GM23248 (cell line): ENCODE data around the gene SYNGR2. TPM values are rescaled to one million over a fixed set of nuclear protein-coding genes. Genes with fewer than 3 reads are reported as not detected.

ENCODE experiments used
- DNase-seq: peaks from one replicate; pipeline ENCODE4 v3.0.0-alpha.2; 2015
- H2AFZ ChIP-seq: fragments of 200-600 bp; sonication (generic); 2 replicates; pipeline ENCODE4 v1.6.1; 2016; ENCODE audit warnings: antibody characterized with exemption
- H3F3A ChIP-seq: fragments of 200-600 bp; sonication (generic); 2 replicates; pipeline ENCODE4 v1.6.1; 2016; ENCODE audit warnings: mild to moderate bottlenecking, antibody characterized with exemption, mixed run types; ENCODE audit not compliant: insufficient read depth
- H3K27ac ChIP-seq: fragments of 200-600 bp; sonication (generic); 2 replicates; pipeline ENCODE4 v1.5.1; 2016; ENCODE audit warnings: mild to moderate bottlenecking
- H3K27me3 ChIP-seq: fragments of 200-600 bp; sonication (generic); replicated peaks from 2 replicates; pipeline ENCODE4 v1.6.1; 2016; ENCODE audit warnings: mild to moderate bottlenecking; ENCODE audit not compliant: insufficient read depth
- H3K36me3 ChIP-seq: fragments of 200-600 bp; sonication (generic); 2 replicates; pipeline ENCODE4 v1.6.1; 2016; ENCODE audit warnings: low read depth, mild to moderate bottlenecking
- H3K4me1 ChIP-seq: fragments of 200-600 bp; sonication (generic); 2 replicates; pipeline ENCODE4 v1.6.1; 2016; ENCODE audit warnings: mild to moderate bottlenecking; ENCODE audit not compliant: insufficient read depth
- H3K4me2 ChIP-seq: fragments of 200-600 bp; sonication (generic); one replicate; pipeline ENCODE4 v1.6.1; 2016; ENCODE audit warnings: mild to moderate bottlenecking; ENCODE audit not compliant: unreplicated experiment
- H3K4me3 ChIP-seq: fragments of 200-600 bp; sonication (generic); 2 replicates; pipeline ENCODE4 v1.5.1; 2016; ENCODE audit warnings: mild to moderate bottlenecking
- H3K79me2 ChIP-seq: fragments of 200-600 bp; sonication (generic); 2 replicates; pipeline ENCODE4 v1.6.1; 2016; ENCODE audit warnings: mild to moderate bottlenecking; ENCODE audit not compliant: insufficient read depth
- H3K9ac ChIP-seq: fragments of 200-600 bp; sonication (generic); 2 replicates; pipeline ENCODE4 v1.6.1; 2016; ENCODE audit warnings: mild to moderate bottlenecking
- H3K9me2 ChIP-seq: fragments of 200-600 bp; sonication (generic); 2 replicates; pipeline ENCODE4 v1.6.1; 2016; ENCODE audit warnings: mixed run types, mild to moderate bottlenecking, moderate library complexity; ENCODE audit not compliant: insufficient read depth
- H3K9me3 ChIP-seq: fragments of 200-600 bp; sonication (generic); one replicate; pipeline ENCODE4 v1.6.1; 2017; ENCODE audit warnings: low read depth
- H4K20me1 ChIP-seq: fragments of 200-600 bp; sonication (generic); 2 replicates; pipeline ENCODE4 v1.6.0; 2016; ENCODE audit not compliant: insufficient read depth
- EZH2 ChIP-seq: fragments of 200-600 bp; sonication (generic); IDR thresholded peaks from 2 replicates; pipeline ENCODE4 v1.6.1; 2018; ENCODE audit warnings: antibody characterized with exemption, mild to moderate bottlenecking; ENCODE audit not compliant: insufficient read depth, poor library complexity, severe bottlenecking
- EZH2phosphoT487 ChIP-seq: fragments of 200-600 bp; sonication (generic); IDR thresholded peaks from 2 replicates; pipeline ENCODE4 v1.6.1; 2018; ENCODE audit warnings: antibody characterized with exemption, moderate library complexity, mild to moderate bottlenecking, low read depth; ENCODE audit not compliant: insufficient read depth
- WGBS, 2 experiments: methylation state at CpG; one replicate each; pipeline ENCODE4 v1.1.6; 2015 to 2017; ENCODE audit warnings: low lambda C conversion rate in 2 of 2, low coverage in 1 of 2; ENCODE audit errors: missing lambda C conversion rate in 2 of 2; 5-methylcytosine and 5-hydroxymethylcytosine counted together
- in situ Hi-C: fragments of 300-500 bp; cut with MboI; formaldehyde crosslinking; loops from 2 replicates; pipeline ENCODE4 v1.15.0; 2020
- polyA plus RNA-seq: library from polyadenylated mRNA; unstranded; fragments of >200 nt; fragmentation: Nextera tagmentation; extraction: Ambion mirVana; gene quantifications from 2 replicates; pipeline ENCODE4 v1.2.1, GENCODE V29; 2016
- total RNA-seq: library from RNA; depleted of rRNA; stranded (reverse); fragments of >200 nt; shearing (Covaris generic); gene quantifications from 2 replicates; pipeline ENCODE4 v1.2.3, GENCODE V29; 2014

The SYNGR2 gene
- total and polyA plus RNA-seq, 2 experiments from 2014 or later, result 6.2 to 19.3 TPM

- Histone ChIP-seq H3K27me3 (no peaks in the 10 kb centered on the region), H3K79me2 (no peaks in the 10 kb centered on the region), H2AFZ (no peak overlapping the region), H3K9me2 (no peaks in the 10 kb centered on the region), H4K20me1 (no peaks in the 10 kb centered on the region), H3K4me1 (no peaks in the 10 kb centered on the region), H3K27ac (no peak overlapping the region), H3K9ac (no peak overlapping the region), H3K36me3 (no peaks in the 10 kb centered on the region), H3K9me3 (no peaks in the 10 kb centered on the region), H3K4me2 (no peak overlapping the region), H3F3A (no peaks in the 10 kb centered on the region), H3K4me3 (no peak overlapping the region)
- TF ChIP-seq EZH2phosphoT487, result no peak
- TF ChIP-seq EZH2, result no peak
- WGBS, 2 experiments, result 91 to 92% methylated on average over 12 to 14 of the region's 14 CpGs
- in situ Hi-C loops, result no loop called here
- no peak for DNase-seq
Observed at GRCh38 chr17:78175643-78175981, 7.2 kb downstream of the SYNGR2 start.

GRCh38 chr17:78176548-78177025, 8.2 kb downstream of the SYNGR2 start:
- no peaks in the 10 kb centered on the region for H3K79me2 ChIP-seq
- no peak overlapping the region for H3K9ac ChIP-seq
- H3K4me2 ChIP-seq, result no peak overlapping the region
- no peaks in the 10 kb centered on the region for H3K4me1 ChIP-seq
- DNase-seq, result peak; percentile 67
- H3K9me2 ChIP-seq, result no peaks in the 10 kb centered on the region
- 38 to 47% methylated on average over 13 to 14 of the region's 14 CpGs for WGBS, 2 experiments
- no peaks in the 10 kb centered on the region for H4K20me1 ChIP-seq
- no peak overlapping the region for H3K27ac ChIP-seq
- no peaks in the 10 kb centered on the region for H3F3A ChIP-seq
- no peak for TF ChIP-seq EZH2phosphoT487
- TF ChIP-seq EZH2, result no peak
- no peaks in the 10 kb centered on the region for H3K27me3 ChIP-seq
- no peaks in the 10 kb centered on the region for H3K36me3 ChIP-seq
- in situ Hi-C loops, result no loop called here
- H3K4me3 ChIP-seq, result no peak overlapping the region
- H3K9me3 ChIP-seq, result no peaks in the 10 kb centered on the region
- no peak overlapping the region for H2AFZ ChIP-seq

- no peaks in the 10 kb centered on the region for H3K79me2 ChIP-seq
- in situ Hi-C loops, result no loop called here
- no peaks in the 10 kb centered on the region for H3K36me3 ChIP-seq
- H3K27me3 ChIP-seq, result no peaks in the 10 kb centered on the region
- H3K4me2 ChIP-seq, result no peak overlapping the region
- H3K4me3 ChIP-seq, result no peak overlapping the region
- H3F3A ChIP-seq, result no peaks in the 10 kb centered on the region
- H3K4me1 ChIP-seq, result no peaks in the 10 kb centered on the region
- no peak overlapping the region for H3K27ac ChIP-seq
- no peak overlapping the region for H3K9ac ChIP-seq
- 91 to 92% methylated on average over 17 of the region's 17 CpGs for WGBS, 2 experiments
- TF ChIP-seq EZH2phosphoT487, result no peak
- no peak for TF ChIP-seq EZH2
- peak; percentile 52 for DNase-seq
- H3K9me3 ChIP-seq, result no peaks in the 10 kb centered on the region
- no peak overlapping the region for H2AFZ ChIP-seq
- no peaks in the 10 kb centered on the region for H4K20me1 ChIP-seq
- no peaks in the 10 kb centered on the region for H3K9me2 ChIP-seq
Observed at GRCh38 chr17:78179372-78179771, 11.0 kb downstream of the SYNGR2 start.

- DNase-seq, result no peak
- Histone ChIP-seq H3K9ac (no peak overlapping the region), H3K4me1 (no peaks in the 10 kb centered on the region), H3K36me3 (no peaks in the 10 kb centered on the region), H3K27me3 (no peaks in the 10 kb centered on the region), H3K4me2 (no peak overlapping the region), H3K9me2 (no peaks in the 10 kb centered on the region), H3K9me3 (no peaks in the 10 kb centered on the region), H3F3A (no peaks in the 10 kb centered on the region), H3K27ac (no peak overlapping the region), H2AFZ (no peak overlapping the region), H4K20me1 (no peaks in the 10 kb centered on the region), H3K79me2 (no peaks in the 10 kb centered on the region), H3K4me3 (no peak overlapping the region)
- 94 to 96% methylated on average over 14 of the region's 14 CpGs for WGBS, 2 experiments
- TF ChIP-seq EZH2phosphoT487, result no peak
- TF ChIP-seq EZH2, result no peak
- in situ Hi-C loops, result no loop called here
Observed at GRCh38 chr17:78180083-78180482, 11.7 kb downstream of the SYNGR2 start.

- 87 to 93% methylated on average over 2 of the region's 2 CpGs for WGBS, 2 experiments
- no peak for DNase-seq
- H3K79me2 ChIP-seq, result no peaks in the 10 kb centered on the region
- H4K20me1 ChIP-seq, result no peaks in the 10 kb centered on the region
- no peak overlapping the region for H2AFZ ChIP-seq
- no peak overlapping the region for H3K9ac ChIP-seq
- no peak overlapping the region for H3K4me2 ChIP-seq
- in situ Hi-C loops, result no loop called here
- H3K4me3 ChIP-seq, result no peak overlapping the region
- no peaks in the 10 kb centered on the region for H3K9me2 ChIP-seq
- TF ChIP-seq EZH2phosphoT487, result no peak
- no peak for TF ChIP-seq EZH2
- no peaks in the 10 kb centered on the region for H3K9me3 ChIP-seq
- no peaks in the 10 kb centered on the region for H3F3A ChIP-seq
- no peaks in the 10 kb centered on the region for H3K27me3 ChIP-seq
- no peaks in the 10 kb centered on the region for H3K4me1 ChIP-seq
- no peak overlapping the region for H3K27ac ChIP-seq
- H3K36me3 ChIP-seq, result no peaks in the 10 kb centered on the region
Observed at GRCh38 chr17:78180508-78180907, 12.1 kb downstream of the SYNGR2 start.
